Fibroblast of skin of left biceps (primary cell): Measurements from ENCODE around the gene ESR1.

Experiments used
- DNase-seq, 2 experiments: peaks; one replicate each; pipeline ENCODE4 v3.0.0-alpha.2; 2013; ENCODE audit warnings: low read depth in 2 of 2

Gene ESR1

GRCh38 chr6:152173321-152173720 lies 365.8 kb downstream of the ESR1 start:
- DNase-seq: no peak

GRCh38 chr6:152173957-152174356 lies 366.5 kb downstream of the ESR1 start:
- DNase-seq: no peak

DNA sequence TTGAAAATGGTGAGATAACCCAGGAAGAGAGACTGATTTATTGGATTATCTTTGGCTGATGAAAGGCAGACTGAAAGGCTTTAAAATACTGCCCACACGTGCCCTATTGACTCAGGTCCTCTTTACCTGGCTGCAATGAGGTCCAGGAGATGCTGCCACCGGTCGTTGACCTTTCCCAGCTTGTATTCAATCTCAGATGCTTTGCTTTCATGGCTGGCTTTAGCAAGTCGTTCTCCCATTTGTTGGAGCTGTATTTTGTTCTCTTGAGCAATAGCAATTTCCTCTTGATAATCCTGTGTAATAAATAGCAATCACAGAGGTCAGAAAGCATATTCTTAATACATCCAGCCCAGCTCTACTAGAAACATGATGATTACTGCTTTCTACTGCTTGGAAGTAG lies 368.8 kb downstream of the ESR1 start:
- DNase-seq: no peak
